Neural cell (in vitro differentiated cells): ENCODE measurements around the gene GNA15. TPM values are rescaled to one million over a fixed set of nuclear protein-coding genes. Genes with fewer than 3 reads are reported as not detected.

Source experiments
- H2AFZ ChIP-seq: fragments of 200-600, 300-800 bp; sonication (generic), shearing (Covaris generic); 2 replicates; pipeline ENCODE4 v1.6.0; 2014; ENCODE audit warnings: low read depth, mild to moderate bottlenecking, antibody characterized with exemption, low read length, moderate library complexity
- H3F3A ChIP-seq: fragments of 200-600 bp; shearing (Covaris generic); 2 replicates; pipeline ENCODE4 v1.6.1; 2016; ENCODE audit warnings: mild to moderate bottlenecking, moderate library complexity, mixed read lengths, antibody characterized with exemption, low read length; ENCODE audit not compliant: insufficient read depth, poor library complexity, severe bottlenecking
- H3K27ac ChIP-seq: fragments of 200-600, 300-800 bp; sonication (generic), shearing (Covaris generic); 2 replicates; pipeline ENCODE4 v1.5.1; 2014; ENCODE audit warnings: mild to moderate bottlenecking, low read length, moderate library complexity
- H3K27me3 ChIP-seq: fragments of 300-800, 200-600 bp; sonication (generic), shearing (Covaris generic); 2 replicates; pipeline ENCODE4 v1.6.0; 2014; ENCODE audit warnings: mild to moderate bottlenecking, low read depth, low read length, moderate library complexity; ENCODE audit not compliant: insufficient read depth
- H3K36me3 ChIP-seq: fragments of 300-800, 200-600 bp; sonication (generic), shearing (Covaris generic); 2 replicates; pipeline ENCODE4 v1.5.1; 2014; ENCODE audit warnings: mild to moderate bottlenecking, antibody characterized with exemption, low read length, moderate library complexity; ENCODE audit not compliant: insufficient read depth
- H3K4me2 ChIP-seq: fragments of 300-800, 200-600 bp; sonication (generic), shearing (Covaris generic); 2 replicates; pipeline ENCODE4 v1.6.0; 2014; ENCODE audit warnings: mild to moderate bottlenecking, low read length
- H3K4me3 ChIP-seq: fragments of 300-800, 200-600 bp; sonication (generic), shearing (Covaris generic); 2 replicates; pipeline ENCODE4 v1.5.1; 2014; ENCODE audit warnings: mild to moderate bottlenecking, low read length, moderate library complexity
- H3K79me2 ChIP-seq: fragments of 200-600 bp; shearing (Covaris generic); replicated peaks from 2 replicates; pipeline ENCODE4 v1.6.0; 2014; ENCODE audit warnings: mild to moderate bottlenecking, low read length, moderate library complexity; ENCODE audit not compliant: insufficient read depth
- H3K9ac ChIP-seq: fragments of 300-800, 200-600 bp; sonication (generic), shearing (Covaris generic); 2 replicates; pipeline ENCODE4 v1.6.1; 2016; ENCODE audit warnings: mild to moderate bottlenecking, low read length, mixed read lengths
- H3K9me2 ChIP-seq: fragments of 200-600 bp; shearing (Covaris generic); 2 replicates; pipeline ENCODE4 v1.6.1; 2016; ENCODE audit warnings: mild to moderate bottlenecking, low read length, mixed read lengths; ENCODE audit not compliant: insufficient read depth
- H3K9me3 ChIP-seq: fragments of 200-600, 300-800 bp; sonication (generic), shearing (Covaris generic); 2 replicates; pipeline ENCODE4 v1.6.1; 2016; ENCODE audit warnings: mild to moderate bottlenecking, mixed run types, low read length, moderate library complexity, mixed read lengths
- H4K20me1 ChIP-seq: fragments of 200-600 bp; shearing (Covaris generic); 2 replicates; pipeline ENCODE4 v1.6.1; 2016; ENCODE audit warnings: mild to moderate bottlenecking, mixed run types; ENCODE audit not compliant: insufficient read depth
- EP300 ChIP-seq: fragments of 450-650 bp; conservative IDR thresholded peaks from 2 replicates; pipeline ENCODE4 v1.6.1; 2014; ENCODE audit warnings: antibody characterized with exemption, mild to moderate bottlenecking, moderate library complexity; ENCODE audit not compliant: poor library complexity, severe bottlenecking
- EZH2 ChIP-seq: fragments of 200-600, 300-800 bp; shearing (Covaris generic), sonication (generic); IDR thresholded peaks from 2 replicates; pipeline ENCODE4 v1.6.1; 2014; ENCODE audit warnings: antibody characterized with exemption, low read length, borderline replicate concordance, mild to moderate bottlenecking; ENCODE audit not compliant: insufficient read depth, poor library complexity, severe bottlenecking
- MXI1 ChIP-seq: fragments of 450-650 bp; conservative IDR thresholded peaks from 2 replicates; pipeline ENCODE4 v1.6.1; 2014; ENCODE audit warnings: antibody characterized with exemption, mild to moderate bottlenecking; ENCODE audit not compliant: poor library complexity, severe bottlenecking
- POLR2AphosphoS5 ChIP-seq: IDR thresholded peaks from 2 replicates; pipeline ENCODE4 v1.6.1; 2012
- RAD21 ChIP-seq: fragments of 450-650 bp; conservative IDR thresholded peaks from 2 replicates; pipeline ENCODE4 v1.6.1; 2014; ENCODE audit warnings: antibody characterized with exemption, mild to moderate bottlenecking, moderate library complexity
- SMC3 ChIP-seq: fragments of 450-650 bp; conservative IDR thresholded peaks from 2 replicates; pipeline ENCODE4 v1.6.1; 2014; ENCODE audit warnings: antibody characterized with exemption, mild to moderate bottlenecking, moderate library complexity; ENCODE audit not compliant: poor library complexity
- TAF1 ChIP-seq: IDR thresholded peaks from 2 replicates; pipeline ENCODE4 v1.6.1; 2012; ENCODE audit warnings: low read depth
- polyA plus RNA-seq: library from polyadenylated mRNA; depleted of rRNA; stranded (reverse); fragments of >200 nt; gene quantifications from 2 replicates; pipeline ENCODE4 v1.2.3, GENCODE V29; 2014
- TF ChIP-seq, protein P1 (sequence below): IDR thresholded peaks from 2 replicates; pipeline ENCODE4 v1.6.1; 2012; ENCODE audit warnings: borderline replicate concordance
- TF ChIP-seq, protein P2 (sequence below): fragments of 450-650 bp; IDR thresholded peaks from 2 replicates; pipeline ENCODE4 v1.5.1; 2014; ENCODE audit warnings: antibody characterized with exemption, mild to moderate bottlenecking, moderate library complexity; ENCODE audit not compliant: poor library complexity, severe bottlenecking

GNA15 gene
- polyA plus RNA-seq, 1 donor from 2014 or later, result not detected

- no peaks in the 10 kb centered on the region for H3K9me2 ChIP-seq
- H3K4me3 ChIP-seq, result no peak overlapping the region
- no peaks in the 10 kb centered on the region for H4K20me1 ChIP-seq
- no peak overlapping the region for H3K27ac ChIP-seq
- no peak overlapping the region for H3K4me2 ChIP-seq
- no peaks in the 10 kb centered on the region for H3F3A ChIP-seq
- no peaks in the 10 kb centered on the region for H3K27me3 ChIP-seq
- no peak overlapping the region for H2AFZ ChIP-seq
- TF ChIP-seq, protein P1, sequence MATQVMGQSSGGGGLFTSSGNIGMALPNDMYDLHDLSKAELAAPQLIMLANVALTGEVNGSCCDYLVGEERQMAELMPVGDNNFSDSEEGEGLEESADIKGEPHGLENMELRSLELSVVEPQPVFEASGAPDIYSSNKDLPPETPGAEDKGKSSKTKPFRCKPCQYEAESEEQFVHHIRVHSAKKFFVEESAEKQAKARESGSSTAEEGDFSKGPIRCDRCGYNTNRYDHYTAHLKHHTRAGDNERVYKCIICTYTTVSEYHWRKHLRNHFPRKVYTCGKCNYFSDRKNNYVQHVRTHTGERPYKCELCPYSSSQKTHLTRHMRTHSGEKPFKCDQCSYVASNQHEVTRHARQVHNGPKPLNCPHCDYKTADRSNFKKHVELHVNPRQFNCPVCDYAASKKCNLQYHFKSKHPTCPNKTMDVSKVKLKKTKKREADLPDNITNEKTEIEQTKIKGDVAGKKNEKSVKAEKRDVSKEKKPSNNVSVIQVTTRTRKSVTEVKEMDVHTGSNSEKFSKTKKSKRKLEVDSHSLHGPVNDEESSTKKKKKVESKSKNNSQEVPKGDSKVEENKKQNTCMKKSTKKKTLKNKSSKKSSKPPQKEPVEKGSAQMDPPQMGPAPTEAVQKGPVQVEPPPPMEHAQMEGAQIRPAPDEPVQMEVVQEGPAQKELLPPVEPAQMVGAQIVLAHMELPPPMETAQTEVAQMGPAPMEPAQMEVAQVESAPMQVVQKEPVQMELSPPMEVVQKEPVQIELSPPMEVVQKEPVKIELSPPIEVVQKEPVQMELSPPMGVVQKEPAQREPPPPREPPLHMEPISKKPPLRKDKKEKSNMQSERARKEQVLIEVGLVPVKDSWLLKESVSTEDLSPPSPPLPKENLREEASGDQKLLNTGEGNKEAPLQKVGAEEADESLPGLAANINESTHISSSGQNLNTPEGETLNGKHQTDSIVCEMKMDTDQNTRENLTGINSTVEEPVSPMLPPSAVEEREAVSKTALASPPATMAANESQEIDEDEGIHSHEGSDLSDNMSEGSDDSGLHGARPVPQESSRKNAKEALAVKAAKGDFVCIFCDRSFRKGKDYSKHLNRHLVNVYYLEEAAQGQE, result no peak
- TF ChIP-seq EZH2, result no peak
- TF ChIP-seq SMC3, result no peak
- TF ChIP-seq MXI1, result no peak
- TF ChIP-seq EP300, result no peak
- no peak for TF ChIP-seq TAF1
- no peak for TF ChIP-seq RAD21
- no peak for TF ChIP-seq POLR2AphosphoS5
- TF ChIP-seq, protein P2, sequence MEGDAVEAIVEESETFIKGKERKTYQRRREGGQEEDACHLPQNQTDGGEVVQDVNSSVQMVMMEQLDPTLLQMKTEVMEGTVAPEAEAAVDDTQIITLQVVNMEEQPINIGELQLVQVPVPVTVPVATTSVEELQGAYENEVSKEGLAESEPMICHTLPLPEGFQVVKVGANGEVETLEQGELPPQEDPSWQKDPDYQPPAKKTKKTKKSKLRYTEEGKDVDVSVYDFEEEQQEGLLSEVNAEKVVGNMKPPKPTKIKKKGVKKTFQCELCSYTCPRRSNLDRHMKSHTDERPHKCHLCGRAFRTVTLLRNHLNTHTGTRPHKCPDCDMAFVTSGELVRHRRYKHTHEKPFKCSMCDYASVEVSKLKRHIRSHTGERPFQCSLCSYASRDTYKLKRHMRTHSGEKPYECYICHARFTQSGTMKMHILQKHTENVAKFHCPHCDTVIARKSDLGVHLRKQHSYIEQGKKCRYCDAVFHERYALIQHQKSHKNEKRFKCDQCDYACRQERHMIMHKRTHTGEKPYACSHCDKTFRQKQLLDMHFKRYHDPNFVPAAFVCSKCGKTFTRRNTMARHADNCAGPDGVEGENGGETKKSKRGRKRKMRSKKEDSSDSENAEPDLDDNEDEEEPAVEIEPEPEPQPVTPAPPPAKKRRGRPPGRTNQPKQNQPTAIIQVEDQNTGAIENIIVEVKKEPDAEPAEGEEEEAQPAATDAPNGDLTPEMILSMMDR, result no peak
- no peaks in the 10 kb centered on the region for H3K9me3 ChIP-seq
- H3K9ac ChIP-seq, result no peak overlapping the region
- H3K36me3 ChIP-seq, result no peaks in the 10 kb centered on the region
- no peaks in the 10 kb centered on the region for H3K79me2 ChIP-seq
These were observed 28.1 kb downstream of the GNA15 start for GRCh38 chr19:3163943-3164342.

GRCh38 chr19:3167533-3168272, 31.9 kb downstream of the GNA15 start:
- Histone ChIP-seq H3K36me3 (no peaks in the 10 kb centered on the region), H2AFZ (no peak overlapping the region), H4K20me1 (no peaks in the 10 kb centered on the region), H3K9me2 (no peaks in the 10 kb centered on the region), H3K27me3 (no peaks in the 10 kb centered on the region), H3K27ac (no peak overlapping the region), H3K4me2 (no peak overlapping the region), H3K9me3 (no peaks in the 10 kb centered on the region), H3K4me3 (no peak overlapping the region), H3K9ac (no peak overlapping the region), H3F3A (no peaks in the 10 kb centered on the region), H3K79me2 (no peaks in the 10 kb centered on the region)
- TF ChIP-seq, protein P2, result no peak
- TF ChIP-seq EP300 (no peak), MXI1 (no peak), POLR2AphosphoS5 (no peak), SMC3 (no peak), RAD21 (no peak), TAF1 (no peak), EZH2 (no peak)
- TF ChIP-seq, protein P1, result no peak
